PC-3 (cell line): ENCODE measurements around the gene LBHD2.

Experiments
- CTCF ChIP-seq: fragments of 300-600 bp; sonication (generic); conservative IDR thresholded peaks from 2 replicates; pipeline ENCODE4 v1.5.1; 2017; ENCODE audit warnings: antibody characterized with exemption, low read depth, mild to moderate bottlenecking, low read length
- EZH2 ChIP-seq: fragments of 300-600 bp; sonication (generic); IDR thresholded peaks from one replicate; pipeline ENCODE4 v1.6.1; 2017; ENCODE audit warnings: antibody characterized with exemption, mild to moderate bottlenecking, low read length; ENCODE audit not compliant: unreplicated experiment
- EZH2phosphoT487 ChIP-seq: fragments of 300-600 bp; sonication (generic); IDR thresholded peaks from 2 replicates; pipeline ENCODE4 v1.6.1; 2018; ENCODE audit warnings: mild to moderate bottlenecking, antibody characterized with exemption, low read length, borderline replicate concordance

- TF ChIP-seq CTCF (no peak), EZH2 (no peak), EZH2phosphoT487 (no peak)
Measured at GRCh38 chr14:103112400-103113243, 28.6 kb downstream of the LBHD2 start.
